GM10248 (cell line): ENCODE data around the gene GRIK1.

Source experiments
- CTCF ChIA-PET: fragments of 300-600 bp; sonication (Branson Sonifier 250); formaldehyde crosslinking; extraction: SDS; loops from one replicate; lab custom pipeline; 2021; ENCODE audit warnings: antibody characterized with exemption; lab: Yijun Ruan, JAX
- POLR2A ChIA-PET: fragments of 350-650 bp; sonication (Branson Sonifier 250); formaldehyde crosslinking; extraction: SDS; loops from one replicate; lab custom pipeline; 2020; ENCODE audit warnings: antibody characterized with exemption; lab: Yijun Ruan, JAX
- DNase-seq: peaks from one replicate; pipeline ENCODE4 v3.0.0; 2012; ENCODE audit errors: extremely low spot score
- CTCF ChIP-seq: IDR thresholded peaks from 2 replicates; pipeline ENCODE4 v1.5.1; 2012; ENCODE audit warnings: mild to moderate bottlenecking, low read depth; ENCODE audit errors: extremely low read depth, missing control alignments, control extremely low read depth

The GRIK1 gene

DNA sequence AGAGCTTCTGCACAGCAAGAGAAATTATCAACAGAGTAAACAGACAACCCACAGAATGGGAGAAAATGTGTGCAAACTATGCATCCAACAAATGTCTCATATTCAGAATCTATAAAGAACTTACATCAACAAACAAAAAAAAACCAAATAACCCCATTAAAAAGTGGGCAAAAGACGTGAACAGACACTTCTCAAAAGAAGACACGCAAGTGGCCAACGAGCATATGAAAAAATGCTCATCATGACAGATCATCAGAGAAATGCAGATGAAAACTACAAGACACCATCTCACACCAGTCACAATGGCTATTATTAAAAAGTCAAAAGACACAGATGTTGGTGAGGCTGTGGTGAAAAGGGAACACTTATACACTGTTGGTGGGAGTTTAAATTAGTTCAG is 257.0 kb downstream of the GRIK1 start:
- POLR2A ChIA-PET: no interaction called here
- CTCF ChIA-PET: interaction anchor here (1.7 kb wide), 1 partner anchor 9 kb away, joined by 7 read pairs; no protein-coding TSS in a partner anchor

DNA sequence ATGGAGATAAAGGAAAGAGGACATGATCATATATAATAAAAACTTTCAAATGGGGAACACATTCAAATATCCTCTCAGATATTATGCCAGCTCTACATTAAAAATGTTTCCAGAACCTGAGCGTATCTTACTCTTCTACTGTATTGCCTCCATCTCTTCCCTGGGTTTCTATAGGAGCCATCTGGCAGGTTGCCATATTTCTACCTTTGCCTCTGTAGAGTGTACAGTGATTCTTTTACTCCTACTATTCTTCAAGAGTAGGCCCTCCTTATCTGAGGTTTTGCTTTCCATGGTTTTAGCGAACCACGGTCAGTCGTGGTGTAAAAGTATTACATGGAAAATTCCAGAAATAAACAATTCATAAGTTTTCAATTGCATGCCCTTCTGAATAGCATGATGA is 259.5 kb downstream of the GRIK1 start:
- ChIA-PET POLR2A (no interaction called here), CTCF (no interaction called here)
- TF ChIP-seq CTCF: no peak
- DNase-seq: no peak

More for the DNA sequence above, 257.0 kb downstream of the GRIK1 start:
- no peak for DNase-seq
- no peak for TF ChIP-seq CTCF

- CTCF ChIA-PET: interaction anchor here (1.0 to 1.5 kb wide), 5 partner anchors 11 to 933 kb away, joined by 3 to 6 read pairs (median 5); no protein-coding TSS in a partner anchor
- DNase-seq: no peak
- POLR2A ChIA-PET: no interaction called here
- no peak for TF ChIP-seq CTCF
Measured at GRCh38 chr21:29678626-29679025, 261.2 kb downstream of the GRIK1 start.

DNA sequence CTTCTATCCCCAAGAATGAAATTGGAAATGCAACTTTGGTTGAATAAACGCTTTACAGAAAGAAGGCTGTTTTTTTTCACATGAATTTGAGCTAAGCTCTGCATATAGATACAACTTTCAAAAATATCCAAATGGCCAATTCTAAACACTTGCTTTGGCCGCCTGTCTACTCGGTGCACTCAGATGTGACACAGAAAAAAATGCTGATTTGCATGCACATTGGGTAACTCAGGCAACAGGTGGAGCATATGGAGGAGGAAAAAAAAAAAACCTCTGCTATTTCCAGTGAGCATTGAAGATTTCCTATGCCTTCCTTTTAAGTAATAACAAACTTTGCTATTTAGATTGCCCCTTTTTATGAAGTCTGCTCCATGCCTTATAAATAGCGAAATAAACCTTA is 262.5 kb downstream of the GRIK1 start:
- TF ChIP-seq CTCF: no peak
- CTCF ChIA-PET: interaction anchor here (1.5 kb wide), 1 partner anchor 932 kb away, joined by 5 read pairs; no protein-coding TSS in a partner anchor

DNA sequence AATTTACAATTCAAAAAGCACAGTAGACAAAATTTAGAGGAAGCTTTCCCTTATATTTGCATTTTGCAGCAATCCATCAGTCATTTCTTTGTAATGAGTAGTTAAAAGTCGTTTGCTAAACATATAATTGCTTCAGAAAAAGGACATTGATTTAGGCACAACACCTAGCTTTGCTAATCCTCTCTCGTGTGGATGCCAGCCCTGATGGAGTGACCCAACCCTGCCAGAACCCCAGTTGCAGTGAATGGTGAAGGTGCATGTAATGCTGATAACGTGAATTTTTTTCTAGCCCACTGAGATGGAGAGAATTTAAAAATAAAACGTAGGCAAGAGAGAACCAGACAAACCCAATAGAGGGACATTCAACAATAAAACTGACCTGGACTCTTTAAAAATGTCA is 263.4 kb downstream of the GRIK1 start:
- POLR2A ChIA-PET: no interaction called here
- no peak for TF ChIP-seq CTCF
- CTCF ChIA-PET: no interaction called here
- DNase-seq: no peak

More for the DNA sequence above, 262.5 kb downstream of the GRIK1 start:
- POLR2A ChIA-PET: no interaction called here
- DNase-seq: no peak

DNA sequence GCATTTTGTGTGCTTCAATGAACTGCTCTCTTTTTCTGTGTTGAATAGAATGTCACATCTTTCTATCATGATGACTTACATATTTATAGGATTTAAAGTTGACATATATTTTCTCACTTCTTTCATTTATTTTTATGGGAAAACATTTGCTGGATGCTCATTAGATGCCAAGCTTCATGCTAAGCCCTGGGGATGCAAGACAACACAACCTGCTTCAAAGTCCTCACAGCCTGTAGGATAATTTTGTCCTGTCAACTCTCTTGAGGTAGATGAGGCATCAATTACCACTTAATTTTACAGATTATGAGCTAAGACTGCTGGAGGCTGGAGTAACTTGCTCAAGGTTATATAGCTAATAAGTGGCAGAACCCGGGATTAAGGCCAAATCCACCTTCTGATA is 264.3 kb downstream of the GRIK1 start:
- CTCF ChIA-PET: no interaction called here
- TF ChIP-seq CTCF: no peak
- POLR2A ChIA-PET: no interaction called here
- no peak for DNase-seq
